Muscle layer of duodenum (tissue), 2 donors: Measurements from ENCODE around the gene ACOT4.
A peak's percentile ranks its signal among the peaks of the same experiment; 100 is the strongest.

ENCODE experiments used
- H3K27ac ChIP-seq: one replicate; pipeline ENCODE4 v1.7.0; 2013; ENCODE audit warnings: mild to moderate bottlenecking, low read length
- H3K27me3 ChIP-seq: one replicate; pipeline ENCODE4 v1.7.0; 2013; ENCODE audit warnings: low read depth, mild to moderate bottlenecking, control low read depth, low read length
- H3K36me3 ChIP-seq, 2 donors: one replicate each; pipeline ENCODE4 v1.7.0; 2013; ENCODE audit warnings: low read length in 2 of 2, control low read depth in 1 of 2, mild to moderate bottlenecking in 1 of 2; ENCODE audit not compliant: insufficient read depth in 2 of 2, control insufficient read depth in 1 of 2
- H3K4me1 ChIP-seq, 2 donors: one replicate each; pipeline ENCODE4 v1.7.0; 2013; ENCODE audit warnings: low read length in 2 of 2, mild to moderate bottlenecking in 2 of 2, control low read depth in 1 of 2, moderate library complexity in 1 of 2; ENCODE audit not compliant: insufficient read depth in 2 of 2, control insufficient read depth in 1 of 2
- H3K4me3 ChIP-seq, 2 donors: one replicate each; pipeline ENCODE4 v1.7.0; 2013; ENCODE audit warnings: low read length in 2 of 2, low read depth in 1 of 2, mild to moderate bottlenecking in 1 of 2
- H3K9me3 ChIP-seq, 2 donors: one replicate each; pipeline ENCODE4 v1.7.0; 2013; ENCODE audit warnings: low read length in 2 of 2, control low read depth in 1 of 2, mild to moderate bottlenecking in 1 of 2; ENCODE audit not compliant: control insufficient read depth in 1 of 2
- donor health status: healthy.

The ACOT4 gene

GRCh38 chr14:73613046-73613383 is 21.3 kb downstream of the ACOT4 start:
- Histone ChIP-seq H3K27me3 (no peaks in the 10 kb centered on the region), H3K36me3 (no peaks in the 10 kb centered on the region), H3K27ac (no peak overlapping the region), H3K4me3 (peak overlapping the region; percentile 57 to 88), H3K9me3 (no peaks in the 10 kb centered on the region), H3K4me1 (no peaks in the 10 kb centered on the region)

- Histone ChIP-seq H3K27ac (no peak overlapping the region), H3K27me3 (no peaks in the 10 kb centered on the region), H3K4me1 (no peaks in the 10 kb centered on the region), H3K4me3 (peak overlapping the region in 1 of 2 donors; percentile 88), H3K9me3 (no peaks in the 10 kb centered on the region), H3K36me3 (no peaks in the 10 kb centered on the region)
These were observed 21.8 kb downstream of the ACOT4 start for GRCh38 chr14:73613419-73613963.

GRCh38 chr14:73616831-73617230 is 25.2 kb downstream of the ACOT4 start:
- Histone ChIP-seq H3K36me3 (no peaks in the 10 kb centered on the region), H3K4me3 (no peak overlapping the region), H3K27me3 (no peaks in the 10 kb centered on the region), H3K4me1 (no peaks in the 10 kb centered on the region), H3K9me3 (no peaks in the 10 kb centered on the region), H3K27ac (no peak overlapping the region)

GRCh38 chr14:73619524-73619923 is 27.9 kb downstream of the ACOT4 start:
- Histone ChIP-seq H3K4me3 (no peak overlapping the region), H3K27ac (no peak overlapping the region), H3K4me1 (no peaks in the 10 kb centered on the region), H3K9me3 (no peaks in the 10 kb centered on the region), H3K27me3 (no peaks in the 10 kb centered on the region), H3K36me3 (no peaks in the 10 kb centered on the region)

- H3K9me3 ChIP-seq, result no peaks in the 10 kb centered on the region
- no peak overlapping the region for H3K27ac ChIP-seq
These were observed 28.6 kb downstream of the ACOT4 start for GRCh38 chr14:73620268-73620667.

GRCh38 chr14:73623504-73624054 is 31.9 kb downstream of the ACOT4 start:
- H3K4me3 ChIP-seq, result no peak overlapping the region
- H3K36me3 ChIP-seq, result no peaks in the 10 kb centered on the region
- no peaks in the 10 kb centered on the region for H3K27me3 ChIP-seq
- no peaks in the 10 kb centered on the region for H3K4me1 ChIP-seq
- no peaks in the 10 kb centered on the region for H3K9me3 ChIP-seq
- no peak overlapping the region for H3K27ac ChIP-seq

More at GRCh38 chr14:73620268-73620667, 28.6 kb downstream of the ACOT4 start:
- Histone ChIP-seq H3K4me1 (no peaks in the 10 kb centered on the region), H3K4me3 (no peak overlapping the region), H3K36me3 (no peaks in the 10 kb centered on the region), H3K27me3 (no peaks in the 10 kb centered on the region)

GRCh38 chr14:73625706-73626105 is 34.0 kb downstream of the ACOT4 start:
- Histone ChIP-seq H3K36me3 (no peaks in the 10 kb centered on the region), H3K27me3 (no peaks in the 10 kb centered on the region), H3K9me3 (no peaks in the 10 kb centered on the region), H3K27ac (no peak overlapping the region), H3K4me3 (no peak overlapping the region), H3K4me1 (no peaks in the 10 kb centered on the region)

GRCh38 chr14:73627151-73627558 is 35.5 kb downstream of the ACOT4 start:
- H3K4me3 ChIP-seq, result no peak overlapping the region
- H3K36me3 ChIP-seq, result no peaks in the 10 kb centered on the region
- no peak overlapping the region for H3K27ac ChIP-seq
- H3K27me3 ChIP-seq, result no peaks in the 10 kb centered on the region
- no peaks in the 10 kb centered on the region for H3K4me1 ChIP-seq
- no peaks in the 10 kb centered on the region for H3K9me3 ChIP-seq

GRCh38 chr14:73630009-73630780 is 38.5 kb downstream of the ACOT4 start:
- no peak overlapping the region for H3K4me3 ChIP-seq
- H3K36me3 ChIP-seq, result no peaks in the 10 kb centered on the region
- no peaks in the 10 kb centered on the region for H3K27me3 ChIP-seq
- H3K4me1 ChIP-seq, result peaks cover 0 to 19% of the 10 kb centered on the region in 2 donors
- H3K27ac ChIP-seq, result no peak overlapping the region
- H3K9me3 ChIP-seq, result no peaks in the 10 kb centered on the region

GRCh38 chr14:73633116-73634010 is 41.7 kb downstream of the ACOT4 start:
- H3K4me1 ChIP-seq, result peaks cover 0 to 19% of the 10 kb centered on the region in 2 donors
- no peaks in the 10 kb centered on the region for H3K36me3 ChIP-seq
- H3K9me3 ChIP-seq, result no peaks in the 10 kb centered on the region
- H3K27me3 ChIP-seq, result no peaks in the 10 kb centered on the region
- peak overlapping the region; percentile 57 to 86 for H3K4me3 ChIP-seq
- H3K27ac ChIP-seq, result no peak overlapping the region
